ENCODE measurements around the gene RILPL2.

RILPL2 gene

DNA sequence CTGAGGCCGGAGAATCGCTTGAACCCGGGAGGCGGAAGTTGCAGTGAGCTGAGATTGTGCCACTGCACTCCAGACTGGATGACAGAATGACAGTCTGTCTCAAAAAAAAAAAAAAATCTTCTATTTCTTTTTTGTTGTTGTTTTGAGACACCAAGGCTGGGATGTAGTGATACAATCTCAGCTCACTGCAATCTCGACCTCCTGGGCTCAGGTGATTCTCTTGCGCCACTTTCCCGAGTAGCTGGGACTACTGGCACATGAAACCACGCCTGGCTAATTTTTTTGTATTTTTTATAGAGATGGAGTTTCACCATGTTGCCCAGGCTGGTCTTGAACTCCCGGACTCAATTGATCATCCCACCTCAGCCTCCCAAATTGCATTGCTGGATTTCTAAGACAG, 14.2 kb upstream of the RILPL2 start:
- no peak for DNase-seq (ENCODE audit: extremely low spot score)
- TF ChIP-seq, protein P1, sequence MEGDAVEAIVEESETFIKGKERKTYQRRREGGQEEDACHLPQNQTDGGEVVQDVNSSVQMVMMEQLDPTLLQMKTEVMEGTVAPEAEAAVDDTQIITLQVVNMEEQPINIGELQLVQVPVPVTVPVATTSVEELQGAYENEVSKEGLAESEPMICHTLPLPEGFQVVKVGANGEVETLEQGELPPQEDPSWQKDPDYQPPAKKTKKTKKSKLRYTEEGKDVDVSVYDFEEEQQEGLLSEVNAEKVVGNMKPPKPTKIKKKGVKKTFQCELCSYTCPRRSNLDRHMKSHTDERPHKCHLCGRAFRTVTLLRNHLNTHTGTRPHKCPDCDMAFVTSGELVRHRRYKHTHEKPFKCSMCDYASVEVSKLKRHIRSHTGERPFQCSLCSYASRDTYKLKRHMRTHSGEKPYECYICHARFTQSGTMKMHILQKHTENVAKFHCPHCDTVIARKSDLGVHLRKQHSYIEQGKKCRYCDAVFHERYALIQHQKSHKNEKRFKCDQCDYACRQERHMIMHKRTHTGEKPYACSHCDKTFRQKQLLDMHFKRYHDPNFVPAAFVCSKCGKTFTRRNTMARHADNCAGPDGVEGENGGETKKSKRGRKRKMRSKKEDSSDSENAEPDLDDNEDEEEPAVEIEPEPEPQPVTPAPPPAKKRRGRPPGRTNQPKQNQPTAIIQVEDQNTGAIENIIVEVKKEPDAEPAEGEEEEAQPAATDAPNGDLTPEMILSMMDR (IDR thresholded peaks at IDR 0.05; ENCODE audit: control extremely low read depth, extremely low read depth, low read depth, missing control alignments), result no peak
- POLR2A ChIA-PET, result interaction anchor here (0.6 to 1.5 kb wide), 3 partner anchors 8 to 43 kb away, joined by 3 to 5 read pairs (median 3); no protein-coding TSS in a partner anchor
- CTCF ChIA-PET, result interaction anchor here (1.9 kb wide), 1 partner anchor 23 kb away, joined by 4 read pairs; no protein-coding TSS in a partner anchor

DNA sequence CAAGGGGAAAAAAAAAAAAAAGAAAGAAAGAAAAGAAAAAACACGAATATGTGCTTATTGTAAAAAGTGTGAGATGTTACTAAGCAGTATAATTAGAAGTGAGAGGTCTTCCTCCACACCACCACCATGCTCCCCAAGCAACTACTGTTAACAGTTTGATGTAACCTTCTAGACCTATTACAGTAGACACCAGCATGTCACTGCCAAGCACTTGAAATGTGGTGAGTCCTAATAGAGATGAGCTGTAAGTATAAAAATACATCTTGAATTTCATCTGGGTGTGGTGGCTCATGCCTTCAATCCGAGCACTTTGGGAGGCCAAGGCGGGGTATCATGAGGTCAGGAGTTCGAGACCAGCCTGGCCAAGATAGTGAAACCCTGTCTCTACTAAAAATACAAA, 13.4 kb upstream of the RILPL2 start:
- ChIA-PET POLR2A (interaction anchor here (0.6 kb wide), 2 partner anchors 14 to 85 kb away, joined by 3 to 5 read pairs; no protein-coding TSS in a partner anchor), CTCF (interaction anchor here (1.2 to 1.9 kb wide), 3 partner anchors 10 to 26 kb away, joined by 3 to 4 read pairs (median 3); no protein-coding TSS in a partner anchor)
- DNase-seq (ENCODE audit: extremely low spot score), result no peak
- TF ChIP-seq, protein P1 (IDR thresholded peaks at IDR 0.05; ENCODE audit: control extremely low read depth, extremely low read depth, low read depth, missing control alignments), result no peak

DNA sequence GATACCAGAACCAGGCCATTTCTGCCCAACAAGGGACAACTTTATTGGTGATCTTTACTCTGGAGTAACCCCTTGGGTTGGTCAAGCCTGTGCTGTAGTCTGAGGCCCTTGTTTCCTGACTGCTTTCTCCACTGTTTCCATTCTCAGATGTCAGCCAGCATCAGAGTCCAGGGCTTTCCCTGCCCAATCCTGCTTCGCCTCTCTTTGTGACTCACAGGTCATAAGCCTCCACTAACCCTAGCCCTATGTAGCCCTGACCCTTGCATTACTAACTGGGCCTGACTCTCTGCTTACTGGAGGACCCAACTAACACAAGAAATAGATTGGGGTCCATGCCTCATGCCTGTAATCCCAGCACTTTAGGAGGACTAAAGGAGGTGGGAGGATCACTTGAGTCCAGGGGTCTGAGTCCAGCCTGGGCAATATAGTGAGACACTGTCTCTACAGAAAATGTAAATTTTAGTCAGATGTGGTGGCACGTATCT, 12.8 kb upstream of the RILPL2 start:
- POLR2A ChIA-PET, result interaction anchor here (0.5 to 1.4 kb wide), 3 partner anchors 9 to 84 kb away, joined by 3 to 6 read pairs (median 3); partner anchors contain the start of gene SNRNP35
- TF ChIP-seq, protein P1 (IDR thresholded peaks at IDR 0.05; ENCODE audit: control extremely low read depth, extremely low read depth, low read depth, missing control alignments), result no peak
- CTCF ChIA-PET, result interaction anchor here (0.9 to 1.9 kb wide), 6 partner anchors 9 to 84 kb away, joined by 3 to 7 read pairs (median 3); no protein-coding TSS in a partner anchor
- DNase-seq (ENCODE audit: extremely low spot score), result no peak

DNA sequence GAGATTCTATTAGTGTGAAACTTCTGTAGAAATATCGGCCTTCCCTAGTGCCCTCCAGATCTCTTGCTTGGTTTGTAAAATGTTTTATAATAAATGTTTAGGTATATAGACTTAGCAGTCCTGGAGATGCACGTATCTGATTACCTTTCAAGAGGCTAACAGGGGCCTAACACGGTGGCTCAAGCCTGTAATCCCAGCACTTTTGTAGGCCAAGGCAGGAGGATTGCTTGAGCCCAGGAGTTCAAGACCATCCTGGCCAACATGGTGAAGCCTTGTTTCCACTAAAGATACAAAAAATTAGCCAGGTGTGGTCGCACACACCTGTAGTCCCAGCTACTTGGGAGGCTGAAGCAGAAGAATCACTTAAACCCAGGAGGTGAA, 9.8 kb upstream of the RILPL2 start:
- CTCF ChIA-PET, result no interaction called here

DNA sequence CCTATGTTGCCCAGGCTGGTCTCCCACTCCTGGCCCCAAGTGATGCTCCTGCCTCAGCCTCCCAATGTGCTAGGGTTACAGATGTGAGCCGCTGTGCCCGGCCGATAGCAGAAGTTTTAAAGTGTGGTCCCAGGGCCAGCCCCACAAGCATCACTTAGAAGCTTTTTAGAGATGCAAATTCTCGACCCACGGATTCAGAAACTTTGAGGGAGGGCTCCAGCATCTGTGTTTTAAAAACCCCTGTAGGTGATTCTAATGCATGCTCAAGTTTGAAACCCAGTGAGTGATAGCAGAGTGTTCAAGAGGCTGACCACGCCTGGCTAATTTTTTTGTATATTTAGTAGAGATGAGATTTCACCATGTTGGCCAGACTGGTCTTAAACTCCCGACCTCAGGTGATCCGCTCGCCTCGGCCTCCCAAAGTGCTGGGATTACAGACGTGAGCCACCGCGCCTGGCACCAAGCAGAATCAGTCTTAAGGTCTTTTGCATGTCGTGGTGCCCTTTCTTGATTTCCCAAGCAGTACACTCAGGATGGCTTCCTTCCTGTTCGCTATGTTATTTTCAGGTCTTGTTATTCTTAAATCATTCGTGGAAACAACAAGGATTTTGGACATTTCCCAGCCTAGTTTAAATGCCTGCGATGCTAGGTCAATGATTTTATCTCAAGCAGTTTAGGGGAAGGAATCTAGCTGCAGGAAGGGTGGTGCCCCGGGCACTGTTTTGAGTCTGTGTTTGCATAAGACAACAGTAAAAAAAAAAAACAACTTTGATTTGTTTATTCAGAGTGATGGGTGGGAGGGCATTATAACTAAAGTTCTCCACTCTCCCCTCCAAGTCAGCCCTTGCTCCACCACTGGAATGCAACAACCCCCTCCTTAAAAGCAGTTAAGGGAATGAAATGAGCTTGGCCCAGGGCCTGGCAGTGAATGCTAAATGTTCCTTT, 9.2 kb upstream of the RILPL2 start:
- no peak for DNase-seq (ENCODE audit: extremely low spot score)
- ChIA-PET CTCF (interaction anchor here (1.0 to 1.7 kb wide), 3 partner anchors 9 to 18 kb away, joined by 4 to 6 read pairs (median 4); partner anchors contain the start of gene RILPL2), POLR2A (interaction anchor here (0.7 to 1.0 kb wide), 4 partner anchors 14 to 19 kb away, joined by 3 to 8 read pairs (median 4); no protein-coding TSS in a partner anchor)
- TF ChIP-seq, protein P1 (IDR thresholded peaks at IDR 0.05; ENCODE audit: control extremely low read depth, extremely low read depth, low read depth, missing control alignments), result no peak

More for the DNA sequence above, 9.8 kb upstream of the RILPL2 start:
- POLR2A ChIA-PET, result interaction anchor here (0.7 to 0.9 kb wide), 3 partner anchors 14 to 19 kb away, joined by 3 to 8 read pairs (median 4); no protein-coding TSS in a partner anchor
- no peak for DNase-seq (ENCODE audit: extremely low spot score)
- TF ChIP-seq, protein P1 (IDR thresholded peaks at IDR 0.05; ENCODE audit: control extremely low read depth, extremely low read depth, low read depth, missing control alignments), result no peak
